HG02943 (cell line): ENCODE data around the gene DLG2.

ENCODE experiments used
- ATAC-seq: cut with Tn5 transposase; IDR thresholded peaks from one replicate; pipeline ENCODE4 v1.9.1; 2021; ENCODE audit warnings: mild to moderate bottlenecking, low read depth, moderate library complexity; ENCODE audit not compliant: unreplicated experiment

DLG2 gene

GRCh38 chr11:84544566-84544965 lies 1082.6 kb downstream of the DLG2 start:
- no peak for ATAC-seq

DNA sequence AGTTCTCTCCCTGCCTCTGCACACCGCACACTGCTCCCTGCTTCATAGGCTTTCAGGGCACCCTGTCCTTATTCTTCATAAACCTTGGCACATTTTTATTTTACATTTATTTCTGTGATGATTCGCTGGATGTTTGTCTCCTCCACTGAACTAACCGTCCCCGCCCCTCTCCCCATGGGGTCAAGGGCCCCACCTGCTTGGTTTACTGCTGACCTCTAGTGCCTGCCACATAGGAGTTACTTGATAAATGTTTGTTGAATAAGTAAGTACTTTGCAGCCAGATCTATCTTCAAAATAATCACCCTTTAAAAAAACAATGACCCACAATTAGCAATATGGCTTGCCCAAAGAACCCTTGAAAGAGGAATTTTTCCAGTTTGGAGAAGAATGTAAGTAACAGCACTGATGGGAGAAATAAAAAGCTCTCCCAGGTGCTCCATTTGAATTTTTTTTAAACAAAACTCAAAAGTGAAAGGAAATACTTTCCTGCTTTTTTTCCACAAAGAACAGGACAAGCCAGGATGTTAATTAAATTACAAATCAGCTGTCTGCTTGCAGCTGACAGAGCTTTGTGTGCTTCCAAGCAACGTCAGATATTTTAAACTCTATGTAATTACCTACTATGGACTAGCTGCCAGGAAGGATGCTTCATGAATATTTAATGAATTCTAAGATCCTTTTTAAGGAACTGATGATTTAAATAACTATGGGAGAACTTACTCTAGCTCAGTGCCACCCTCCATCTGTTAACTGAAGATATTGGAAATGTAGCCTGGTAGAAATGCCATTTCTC lies 1083.6 kb downstream of the DLG2 start:
- no peak for ATAC-seq

DNA sequence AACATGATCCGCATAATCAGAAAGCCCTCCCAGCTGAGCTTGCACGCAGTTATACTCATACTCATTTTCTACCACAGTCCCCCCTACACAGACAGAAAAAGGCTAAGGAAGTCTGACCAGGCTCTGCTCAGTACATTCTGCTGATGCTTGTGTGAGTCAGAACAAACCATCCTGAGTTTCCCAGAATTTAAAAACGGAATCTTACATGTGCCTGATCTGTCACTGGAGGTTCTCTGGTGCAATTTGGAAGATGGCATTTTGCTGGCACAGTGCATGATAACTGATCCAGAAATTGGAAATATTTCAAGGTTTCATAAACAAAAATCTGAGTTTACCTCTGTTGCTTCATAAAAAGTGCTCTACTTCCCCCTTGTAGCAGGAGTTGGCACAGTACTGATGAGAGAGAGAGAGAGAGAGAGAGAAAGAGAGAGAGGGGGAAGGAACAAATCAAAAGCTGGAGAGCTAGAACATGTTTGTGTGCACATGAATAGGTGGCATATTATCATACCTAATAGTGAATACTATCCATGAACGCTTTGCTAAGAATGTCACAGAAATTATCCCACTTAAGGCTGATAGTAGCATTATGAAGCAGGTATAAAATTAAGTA lies 1085.3 kb downstream of the DLG2 start:
- no peak for ATAC-seq

GRCh38 chr11:84536456-84536855 lies 1090.7 kb downstream of the DLG2 start:
- ATAC-seq = no peak

GRCh38 chr11:84532364-84532763 lies 1094.8 kb downstream of the DLG2 start:
- no peak for ATAC-seq

DNA sequence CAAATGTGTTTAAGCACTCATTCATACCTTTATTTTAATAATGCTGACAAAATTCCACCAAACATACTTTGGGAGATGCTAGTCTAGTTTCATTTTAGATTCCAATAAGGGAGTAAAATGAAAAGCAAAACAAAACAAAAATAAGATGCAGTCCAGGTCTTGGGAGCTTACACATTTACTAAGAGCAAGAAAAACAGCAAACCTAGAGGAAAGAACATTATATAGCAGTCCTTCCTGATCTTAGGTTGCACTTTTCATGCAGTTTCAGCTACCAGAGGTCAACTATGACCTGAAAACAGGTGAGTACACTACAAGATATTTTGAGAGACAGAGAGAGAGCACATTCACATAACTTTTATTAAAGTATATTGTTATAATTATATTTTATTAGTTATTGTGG lies 1100.9 kb downstream of the DLG2 start:
- ATAC-seq = no peak

DNA sequence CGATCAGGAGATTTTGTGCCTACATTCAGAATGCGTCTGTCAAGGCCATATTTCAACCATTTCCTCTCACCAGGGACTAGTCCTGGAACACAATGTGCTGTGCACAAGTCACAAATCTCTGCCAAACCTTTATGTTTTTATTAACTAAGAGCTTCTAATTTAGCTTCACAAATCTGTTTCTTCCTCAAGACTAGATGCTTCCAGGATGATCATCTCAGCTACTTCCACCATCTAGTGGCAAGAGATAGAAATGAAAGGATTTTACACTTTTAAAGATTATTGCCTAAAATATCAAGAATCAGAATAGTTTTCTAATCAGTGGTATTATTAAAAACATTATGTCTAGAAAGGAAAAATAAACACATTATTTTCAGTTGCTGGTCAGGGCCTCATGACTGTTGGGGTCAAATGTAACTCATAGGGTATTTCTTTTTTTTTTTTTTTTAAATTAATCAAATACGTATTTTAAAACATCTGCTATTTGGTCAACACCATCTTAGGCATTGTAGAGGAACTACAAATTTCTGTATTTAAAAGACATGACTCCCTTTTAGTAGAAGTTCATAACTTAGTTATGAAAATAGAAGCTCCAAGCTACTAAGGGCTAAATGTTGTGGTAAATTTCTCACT lies 1102.6 kb downstream of the DLG2 start:
- no peak for ATAC-seq

DNA sequence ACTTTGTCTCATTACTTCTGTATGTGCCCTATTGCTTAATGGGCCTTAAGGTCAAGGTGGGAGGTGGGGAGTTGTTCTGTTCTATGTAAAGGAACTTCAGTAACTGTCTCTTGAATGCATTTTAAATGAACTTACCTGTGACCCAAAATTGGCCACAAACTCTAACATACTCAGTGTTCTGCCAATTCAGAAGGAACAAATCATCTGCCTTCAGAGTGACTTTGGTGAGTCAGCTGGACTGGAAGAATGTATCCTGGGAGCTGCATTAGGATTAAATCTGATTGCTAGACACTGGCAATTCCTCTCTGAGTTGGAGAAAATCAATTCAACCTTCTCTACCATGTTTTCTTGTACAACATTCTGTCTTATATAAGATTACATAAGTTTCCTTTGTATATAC lies 1104.8 kb downstream of the DLG2 start:
- no peak for ATAC-seq

GRCh38 chr11:84518631-84519183 lies 1108.4 kb downstream of the DLG2 start:
- ATAC-seq = no peak

GRCh38 chr11:84514436-84514835 lies 1112.7 kb downstream of the DLG2 start:
- ATAC-seq = no peak

DNA sequence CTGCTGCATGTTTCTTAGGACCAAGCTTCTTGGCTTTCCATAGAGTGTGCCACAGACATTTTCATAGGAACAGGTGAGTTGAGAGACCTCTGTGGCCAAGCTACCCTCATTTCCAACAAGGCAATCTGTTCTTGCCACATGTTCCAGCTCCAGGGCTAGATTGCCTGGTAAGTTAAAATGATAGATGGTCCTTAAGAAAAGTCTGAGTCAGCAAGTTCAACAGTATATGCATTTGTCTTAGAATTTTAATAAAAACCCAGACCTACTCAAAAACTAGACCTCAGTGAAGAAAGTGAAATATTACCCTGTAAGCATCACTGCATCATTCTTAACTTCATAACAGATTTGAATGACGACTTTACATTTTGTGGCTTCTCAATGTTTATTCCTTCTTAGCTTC lies 1123.6 kb downstream of the DLG2 start:
- ATAC-seq = no peak

DNA sequence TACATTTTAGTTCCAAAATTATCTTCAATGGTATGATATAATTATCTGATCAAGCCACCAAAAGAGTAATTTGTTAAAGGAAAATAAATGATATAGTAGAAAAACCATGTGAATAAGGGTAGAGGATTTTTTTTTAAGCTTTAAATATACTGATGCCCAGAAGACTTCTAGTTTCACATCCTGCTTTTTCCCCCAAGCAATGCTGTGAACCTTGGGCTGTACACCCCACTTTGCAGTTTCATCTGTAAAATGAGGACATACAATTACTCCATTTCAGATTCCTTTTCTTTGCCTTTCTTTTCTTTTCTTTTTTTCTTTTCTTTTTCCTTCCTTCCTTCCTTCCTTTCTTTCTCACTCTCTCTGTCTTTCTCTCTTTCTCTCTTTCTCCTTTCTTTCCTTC lies 1125.4 kb downstream of the DLG2 start:
- no peak for ATAC-seq

DNA sequence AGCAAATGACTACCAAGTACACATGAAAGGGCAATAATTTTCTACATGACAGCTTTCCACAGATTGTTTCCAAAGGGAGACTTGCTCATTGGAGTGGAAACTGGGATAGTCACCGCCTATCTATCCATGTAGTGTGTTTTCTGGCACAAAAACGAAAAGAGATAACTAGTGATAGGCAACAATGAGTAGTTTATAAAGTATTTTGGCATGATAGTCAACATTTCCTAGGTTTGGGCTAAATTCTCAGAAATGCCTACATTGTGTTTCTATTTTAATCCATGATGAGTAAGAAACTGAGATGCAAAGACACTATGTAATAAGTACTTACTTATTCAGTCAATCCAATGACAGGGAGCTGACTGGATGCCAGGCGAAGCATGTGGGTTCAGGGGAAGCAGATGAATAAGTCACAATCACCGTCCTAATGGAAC lies 1129.1 kb downstream of the DLG2 start:
- ATAC-seq = no peak

DNA sequence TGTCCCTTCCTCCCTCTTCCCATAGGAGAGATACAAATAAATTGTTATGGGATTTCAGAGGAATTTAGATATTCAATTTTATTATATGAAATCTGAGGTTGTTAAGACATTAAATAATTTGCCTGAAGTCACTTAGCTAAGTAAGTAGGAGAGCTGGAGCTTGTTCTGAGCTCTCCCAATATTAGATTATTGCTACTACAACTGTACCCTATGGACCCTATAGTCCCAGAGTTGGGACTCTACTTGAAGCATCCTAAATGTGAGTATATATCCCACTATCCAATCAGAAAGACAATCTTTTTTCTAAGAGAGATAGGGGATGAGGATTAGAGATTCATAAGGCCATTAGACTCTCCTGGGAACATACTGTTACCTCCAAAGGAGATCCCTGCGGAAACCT lies 1130.0 kb downstream of the DLG2 start:
- no peak for ATAC-seq

- ATAC-seq = no peak
Observed at GRCh38 chr11:84496122-84496521, 1131.0 kb downstream of the DLG2 start.

DNA sequence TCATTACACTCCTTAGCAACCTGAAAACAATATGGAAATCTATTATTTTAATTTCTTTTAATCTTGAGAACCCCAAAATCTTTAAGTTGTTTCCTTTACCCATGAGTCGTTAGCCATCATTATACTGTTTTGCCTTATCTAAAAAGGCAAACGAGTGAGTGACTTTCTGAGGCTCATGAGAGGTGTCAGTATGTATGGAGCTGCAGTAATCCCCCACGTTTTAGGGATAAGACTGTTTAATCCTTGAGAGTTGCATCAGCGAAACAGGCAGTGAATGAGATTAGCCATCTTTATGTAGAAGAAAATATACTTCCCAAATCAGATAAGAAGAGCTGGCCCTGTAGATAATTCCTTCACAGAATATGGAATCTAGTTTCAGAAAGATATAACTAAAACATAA lies 1147.0 kb downstream of the DLG2 start:
- no peak for ATAC-seq

DNA sequence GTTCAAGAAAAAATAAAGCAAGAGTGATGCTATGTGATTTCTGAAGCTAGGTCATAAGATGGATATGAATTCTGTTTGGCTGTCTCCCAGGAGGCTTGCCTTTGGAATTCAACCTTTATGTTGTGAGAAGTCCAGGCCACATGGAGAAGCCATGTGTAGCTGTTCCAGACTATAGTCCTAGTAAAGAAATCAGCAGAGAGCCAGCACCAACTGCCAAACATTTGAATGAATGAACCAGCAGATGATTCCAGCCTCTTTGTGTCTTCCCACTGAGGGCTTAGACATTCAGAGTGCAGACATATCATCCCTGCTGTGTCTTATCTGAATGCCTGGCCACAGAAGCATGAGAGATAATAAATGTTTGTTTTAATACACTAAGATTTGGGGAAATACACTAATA lies 1150.6 kb downstream of the DLG2 start:
- no peak for ATAC-seq

DNA sequence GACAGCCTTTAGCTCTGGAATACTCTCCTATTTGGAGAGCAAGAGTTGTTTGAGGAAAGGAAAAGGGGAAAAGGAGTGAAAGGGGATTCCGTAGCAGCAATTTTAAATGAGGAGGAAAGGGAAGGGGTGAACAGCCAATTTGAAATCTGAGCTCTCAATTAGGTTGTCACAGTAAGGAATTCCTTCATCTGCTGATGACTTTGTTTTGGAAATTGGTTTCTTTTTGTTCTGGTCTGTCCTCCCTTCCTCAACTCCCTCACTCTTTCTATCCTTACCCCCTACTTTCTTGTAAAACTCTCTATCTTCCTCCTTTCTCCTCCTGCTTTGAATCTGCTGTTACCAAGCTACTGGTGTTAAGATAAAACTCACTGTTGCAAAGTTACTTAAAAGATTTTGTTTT lies 1155.6 kb downstream of the DLG2 start:
- no peak for ATAC-seq

- no peak for ATAC-seq
Observed at GRCh38 chr11:84468235-84468634, 1158.9 kb downstream of the DLG2 start.

- no peak for ATAC-seq
Observed at GRCh38 chr11:84465040-84465439, 1162.1 kb downstream of the DLG2 start.

- no peak for ATAC-seq
Observed at GRCh38 chr11:84455691-84456090, 1171.5 kb downstream of the DLG2 start.

- no peak for ATAC-seq
Observed at GRCh38 chr11:84452211-84452610, 1174.9 kb downstream of the DLG2 start.
